Liver (tissue), 3 donors: ENCODE data around the gene STRIT1.

Source experiments
- GABPA ChIP-seq, 2 donors: IDR thresholded peaks in 1 of 2; conservative IDR thresholded peaks in 1 of 2; 2 replicates each; pipeline ENCODE4 v1.6.1; 2016; ENCODE audit warnings: antibody characterized with exemption in 2 of 2, mild to moderate bottlenecking in 1 of 2, moderate library complexity in 1 of 2
- HNF4A ChIP-seq, 2 donors: conservative IDR thresholded peaks; 2 replicates each; pipeline ENCODE4 v1.6.1; 2016; ENCODE audit warnings: antibody characterized with exemption in 2 of 2, mild to moderate bottlenecking in 2 of 2
- RAD21 ChIP-seq, 2 donors: IDR thresholded peaks; 2 replicates each; pipeline ENCODE4 v1.6.1; 2016; ENCODE audit warnings: antibody characterized with exemption in 2 of 2, mild to moderate bottlenecking in 2 of 2
- RXRA ChIP-seq, 2 donors: IDR thresholded peaks; 2 replicates each; pipeline ENCODE4 v1.6.1; 2017 to 2018; ENCODE audit warnings: antibody characterized with exemption in 2 of 2, mild to moderate bottlenecking in 1 of 2
- SP1 ChIP-seq: IDR thresholded peaks from 2 replicates; pipeline ENCODE4 v1.6.1; 2018; ENCODE audit warnings: antibody characterized with exemption, mild to moderate bottlenecking
- TAF1 ChIP-seq: conservative IDR thresholded peaks from 2 replicates; pipeline ENCODE4 v1.6.1; 2016; ENCODE audit warnings: antibody characterized with exemption, mild to moderate bottlenecking
- TF ChIP-seq, protein P1 (sequence below): fragments of 150-350 bp; IDR thresholded peaks from 2 replicates; pipeline ENCODE4 v1.5.1; 2017; ENCODE audit warnings: improper control_type of control experiment, low read depth, low read length; ENCODE audit not compliant: missing input control
- TF ChIP-seq, protein P2 (sequence below): IDR thresholded peaks from 2 replicates; pipeline ENCODE4 v1.6.1; 2016; ENCODE audit warnings: antibody characterized with exemption
- TF ChIP-seq, protein P3 (sequence below): IDR thresholded peaks from 2 replicates; pipeline ENCODE4 v1.6.1; 2016; ENCODE audit warnings: antibody characterized with exemption, mild to moderate bottlenecking
- TF ChIP-seq, protein P4 (sequence below): IDR thresholded peaks from 2 replicates; pipeline ENCODE4 v1.6.1; 2016; ENCODE audit warnings: antibody characterized with exemption
- TF ChIP-seq, protein P5 (sequence below): IDR thresholded peaks from 2 replicates; pipeline ENCODE4 v1.6.1; 2016; ENCODE audit warnings: antibody characterized with exemption
- donor health status: healthy.
- donor health status: healthy.

DNA sequence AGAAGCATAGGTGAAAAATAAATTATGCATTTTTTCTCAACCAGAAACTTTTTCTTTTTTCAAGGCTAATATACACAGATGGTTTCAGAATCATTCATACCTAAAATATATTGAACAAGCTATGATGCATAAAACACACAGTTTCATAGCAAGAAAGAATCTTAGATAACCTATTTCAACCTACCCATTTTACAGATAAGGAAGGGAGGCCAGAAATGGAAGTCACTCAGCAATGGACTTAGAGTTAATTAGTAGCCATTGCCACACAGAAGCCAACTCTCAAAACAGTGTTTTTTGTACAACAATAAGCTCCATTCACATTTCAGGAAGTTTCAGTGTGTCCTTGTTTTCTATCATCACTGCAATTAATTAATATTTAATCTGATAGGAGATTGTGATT is 27.5 kb upstream of the STRIT1 start:
- TF ChIP-seq, protein P1, sequence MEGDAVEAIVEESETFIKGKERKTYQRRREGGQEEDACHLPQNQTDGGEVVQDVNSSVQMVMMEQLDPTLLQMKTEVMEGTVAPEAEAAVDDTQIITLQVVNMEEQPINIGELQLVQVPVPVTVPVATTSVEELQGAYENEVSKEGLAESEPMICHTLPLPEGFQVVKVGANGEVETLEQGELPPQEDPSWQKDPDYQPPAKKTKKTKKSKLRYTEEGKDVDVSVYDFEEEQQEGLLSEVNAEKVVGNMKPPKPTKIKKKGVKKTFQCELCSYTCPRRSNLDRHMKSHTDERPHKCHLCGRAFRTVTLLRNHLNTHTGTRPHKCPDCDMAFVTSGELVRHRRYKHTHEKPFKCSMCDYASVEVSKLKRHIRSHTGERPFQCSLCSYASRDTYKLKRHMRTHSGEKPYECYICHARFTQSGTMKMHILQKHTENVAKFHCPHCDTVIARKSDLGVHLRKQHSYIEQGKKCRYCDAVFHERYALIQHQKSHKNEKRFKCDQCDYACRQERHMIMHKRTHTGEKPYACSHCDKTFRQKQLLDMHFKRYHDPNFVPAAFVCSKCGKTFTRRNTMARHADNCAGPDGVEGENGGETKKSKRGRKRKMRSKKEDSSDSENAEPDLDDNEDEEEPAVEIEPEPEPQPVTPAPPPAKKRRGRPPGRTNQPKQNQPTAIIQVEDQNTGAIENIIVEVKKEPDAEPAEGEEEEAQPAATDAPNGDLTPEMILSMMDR, result no peak
- TF ChIP-seq, protein P2, sequence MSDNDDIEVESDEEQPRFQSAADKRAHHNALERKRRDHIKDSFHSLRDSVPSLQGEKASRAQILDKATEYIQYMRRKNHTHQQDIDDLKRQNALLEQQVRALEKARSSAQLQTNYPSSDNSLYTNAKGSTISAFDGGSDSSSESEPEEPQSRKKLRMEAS, result no peak
- TF ChIP-seq, protein P3, sequence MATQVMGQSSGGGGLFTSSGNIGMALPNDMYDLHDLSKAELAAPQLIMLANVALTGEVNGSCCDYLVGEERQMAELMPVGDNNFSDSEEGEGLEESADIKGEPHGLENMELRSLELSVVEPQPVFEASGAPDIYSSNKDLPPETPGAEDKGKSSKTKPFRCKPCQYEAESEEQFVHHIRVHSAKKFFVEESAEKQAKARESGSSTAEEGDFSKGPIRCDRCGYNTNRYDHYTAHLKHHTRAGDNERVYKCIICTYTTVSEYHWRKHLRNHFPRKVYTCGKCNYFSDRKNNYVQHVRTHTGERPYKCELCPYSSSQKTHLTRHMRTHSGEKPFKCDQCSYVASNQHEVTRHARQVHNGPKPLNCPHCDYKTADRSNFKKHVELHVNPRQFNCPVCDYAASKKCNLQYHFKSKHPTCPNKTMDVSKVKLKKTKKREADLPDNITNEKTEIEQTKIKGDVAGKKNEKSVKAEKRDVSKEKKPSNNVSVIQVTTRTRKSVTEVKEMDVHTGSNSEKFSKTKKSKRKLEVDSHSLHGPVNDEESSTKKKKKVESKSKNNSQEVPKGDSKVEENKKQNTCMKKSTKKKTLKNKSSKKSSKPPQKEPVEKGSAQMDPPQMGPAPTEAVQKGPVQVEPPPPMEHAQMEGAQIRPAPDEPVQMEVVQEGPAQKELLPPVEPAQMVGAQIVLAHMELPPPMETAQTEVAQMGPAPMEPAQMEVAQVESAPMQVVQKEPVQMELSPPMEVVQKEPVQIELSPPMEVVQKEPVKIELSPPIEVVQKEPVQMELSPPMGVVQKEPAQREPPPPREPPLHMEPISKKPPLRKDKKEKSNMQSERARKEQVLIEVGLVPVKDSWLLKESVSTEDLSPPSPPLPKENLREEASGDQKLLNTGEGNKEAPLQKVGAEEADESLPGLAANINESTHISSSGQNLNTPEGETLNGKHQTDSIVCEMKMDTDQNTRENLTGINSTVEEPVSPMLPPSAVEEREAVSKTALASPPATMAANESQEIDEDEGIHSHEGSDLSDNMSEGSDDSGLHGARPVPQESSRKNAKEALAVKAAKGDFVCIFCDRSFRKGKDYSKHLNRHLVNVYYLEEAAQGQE, result no peak
- TF ChIP-seq RAD21 (IDR thresholded peaks at IDR 0.05) (no peak), GABPA (IDR thresholded peaks at IDR 0.05 in 1 of 2, conservative IDR thresholded peaks at IDR 0.05 in 1 of 2) (no peak), SP1 (no peak), HNF4A (conservative IDR thresholded peaks at IDR 0.05) (no peak), TAF1 (no peak), RXRA (IDR thresholded peaks at IDR 0.05) (no peak)
- TF ChIP-seq, protein P4, sequence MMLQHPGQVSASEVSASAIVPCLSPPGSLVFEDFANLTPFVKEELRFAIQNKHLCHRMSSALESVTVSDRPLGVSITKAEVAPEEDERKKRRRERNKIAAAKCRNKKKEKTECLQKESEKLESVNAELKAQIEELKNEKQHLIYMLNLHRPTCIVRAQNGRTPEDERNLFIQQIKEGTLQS, result no peak
- TF ChIP-seq, protein P5, sequence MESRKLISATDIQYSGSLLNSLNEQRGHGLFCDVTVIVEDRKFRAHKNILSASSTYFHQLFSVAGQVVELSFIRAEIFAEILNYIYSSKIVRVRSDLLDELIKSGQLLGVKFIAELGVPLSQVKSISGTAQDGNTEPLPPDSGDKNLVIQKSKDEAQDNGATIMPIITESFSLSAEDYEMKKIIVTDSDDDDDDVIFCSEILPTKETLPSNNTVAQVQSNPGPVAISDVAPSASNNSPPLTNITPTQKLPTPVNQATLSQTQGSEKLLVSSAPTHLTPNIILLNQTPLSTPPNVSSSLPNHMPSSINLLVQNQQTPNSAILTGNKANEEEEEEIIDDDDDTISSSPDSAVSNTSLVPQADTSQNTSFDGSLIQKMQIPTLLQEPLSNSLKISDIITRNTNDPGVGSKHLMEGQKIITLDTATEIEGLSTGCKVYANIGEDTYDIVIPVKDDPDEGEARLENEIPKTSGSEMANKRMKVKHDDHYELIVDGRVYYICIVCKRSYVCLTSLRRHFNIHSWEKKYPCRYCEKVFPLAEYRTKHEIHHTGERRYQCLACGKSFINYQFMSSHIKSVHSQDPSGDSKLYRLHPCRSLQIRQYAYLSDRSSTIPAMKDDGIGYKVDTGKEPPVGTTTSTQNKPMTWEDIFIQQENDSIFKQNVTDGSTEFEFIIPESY, result no peak
